HG03095 (cell line): ENCODE measurements around the gene MEIS2.
"Not testable (repeated sequence)": the region's sequence is repeated elsewhere in the genome, so short reads cannot be mapped to it uniquely, and the experiment has no call there.

Experiments
- ATAC-seq: cut with Tn5 transposase; IDR thresholded peaks from one replicate; pipeline ENCODE4 v1.9.1; 2021; ENCODE audit warnings: moderate library complexity; ENCODE audit not compliant: unreplicated experiment

MEIS2 gene

DNA sequence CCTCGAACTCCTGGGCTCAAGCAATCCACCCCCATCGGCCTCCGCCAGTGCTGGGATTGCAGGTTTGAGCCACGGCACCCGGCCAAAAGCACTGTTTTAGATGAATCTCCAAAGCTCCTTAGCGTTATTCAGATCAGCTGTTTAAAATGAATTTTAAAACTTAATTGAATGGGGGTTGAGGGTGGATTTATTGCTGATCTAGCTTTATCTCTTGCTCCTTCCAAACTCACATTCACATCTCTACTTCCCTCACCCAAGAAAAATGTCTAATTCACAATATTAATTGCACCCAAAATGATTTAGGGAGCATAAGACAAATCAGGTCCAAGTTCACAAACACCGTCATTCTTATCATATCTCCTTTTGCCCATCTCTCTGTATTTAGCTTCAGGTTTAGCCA lies 89.8 kb downstream of the MEIS2 start:
- no peak for ATAC-seq

DNA sequence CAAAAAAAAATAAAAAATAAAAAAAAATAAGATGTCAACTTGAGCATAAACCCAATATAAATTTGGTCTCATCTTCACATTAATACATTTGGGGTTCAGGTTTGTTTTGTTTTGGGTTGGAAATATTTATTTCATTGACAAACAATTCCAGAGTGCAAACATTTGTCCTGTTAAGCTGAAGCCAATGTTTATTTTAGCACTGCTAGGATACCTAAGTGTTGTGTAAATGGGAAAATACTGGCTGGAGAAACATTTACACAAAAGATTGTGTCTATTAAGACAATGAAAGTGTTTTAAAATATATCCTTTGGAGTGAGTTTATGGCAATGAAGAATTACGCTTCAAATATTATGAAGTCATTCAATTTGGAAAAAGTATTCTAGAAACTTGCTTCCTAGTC lies 91.1 kb downstream of the MEIS2 start:
- no peak for ATAC-seq

- no peak for ATAC-seq
Measured at GRCh38 chr15:37008205-37008604, 92.1 kb downstream of the MEIS2 start.

DNA sequence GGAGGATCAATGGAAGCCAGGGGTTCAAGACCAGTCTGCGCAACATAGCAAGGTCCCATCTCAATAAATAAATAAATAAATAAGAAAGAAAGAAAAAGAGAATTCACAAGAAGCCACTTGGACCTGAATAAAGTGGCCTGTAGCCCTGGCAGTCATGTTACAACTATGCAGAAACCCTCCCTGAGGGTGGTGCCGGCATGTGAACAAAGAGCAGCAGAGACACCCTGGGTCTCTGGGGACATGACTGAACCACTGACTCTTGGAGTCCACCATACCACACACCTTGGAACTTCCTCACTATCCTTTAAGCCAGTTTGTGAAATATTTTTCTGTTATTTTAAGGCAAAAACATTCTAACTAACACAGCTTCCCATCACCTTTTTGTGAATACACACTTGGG lies 93.0 kb downstream of the MEIS2 start:
- no peak for ATAC-seq

- ATAC-seq, result no peak
Measured at GRCh38 chr15:37004981-37005735, 95.2 kb downstream of the MEIS2 start.

- ATAC-seq, result no peak
Measured at GRCh38 chr15:37004373-37004869, 95.9 kb downstream of the MEIS2 start.

- no peak for ATAC-seq
Measured at GRCh38 chr15:37002041-37002672, 98.2 kb downstream of the MEIS2 start.

DNA sequence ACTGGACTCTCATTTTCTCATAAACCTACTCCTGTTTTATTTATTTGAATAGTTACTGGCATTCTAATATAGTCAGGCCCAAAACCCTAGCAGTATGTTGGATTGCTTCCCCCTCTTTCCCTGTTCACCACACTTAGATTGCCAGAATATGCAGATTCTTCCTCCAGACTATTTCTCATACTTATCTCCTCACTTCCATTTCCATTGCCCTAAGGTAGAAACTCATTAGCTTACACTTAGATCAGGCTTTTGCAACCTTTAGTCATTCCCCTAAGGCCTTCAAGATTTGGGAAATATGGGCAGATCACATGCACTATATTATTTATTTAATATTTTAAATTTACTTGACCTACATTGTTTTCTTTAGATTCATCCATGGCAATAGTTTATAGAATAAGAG lies 98.9 kb downstream of the MEIS2 start:
- ATAC-seq, result no peak

- ATAC-seq, result no peak
Measured at GRCh38 chr15:36999778-37000177, 100.6 kb downstream of the MEIS2 start.

DNA sequence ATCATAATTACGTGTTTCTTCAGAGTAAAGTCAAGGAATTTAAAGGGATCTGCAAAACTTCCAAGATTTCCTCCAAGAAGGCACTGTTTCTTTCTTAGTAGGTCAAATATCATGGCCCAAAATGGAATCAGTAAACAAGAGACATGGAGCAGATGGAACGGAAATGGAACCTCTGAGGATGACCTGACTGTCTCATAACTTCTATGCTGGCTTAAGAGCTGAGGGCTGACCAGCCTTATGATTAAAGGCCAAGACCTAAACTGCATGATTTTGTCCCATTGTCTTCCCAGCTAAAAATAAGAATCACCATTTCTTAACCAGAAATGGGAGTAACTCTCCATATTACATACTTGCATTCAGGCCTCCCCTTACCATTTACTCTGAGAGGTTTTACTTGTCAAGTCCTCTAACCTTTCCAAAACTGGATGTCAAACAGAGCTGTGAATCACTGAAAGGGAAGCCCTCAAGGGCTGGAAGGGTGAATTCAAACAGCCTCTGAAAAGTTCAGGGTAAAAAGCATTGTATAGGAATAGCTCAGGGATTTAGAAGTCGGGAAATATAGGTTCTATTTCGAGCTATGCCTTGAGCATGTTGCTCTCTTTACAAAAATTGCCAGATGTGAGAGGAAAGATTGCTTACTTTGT lies 103.7 kb downstream of the MEIS2 start:
- ATAC-seq, result no peak

- ATAC-seq, result no peak
Measured at GRCh38 chr15:36996121-36996520, 104.2 kb downstream of the MEIS2 start.

GRCh38 chr15:36994790-36995189 lies 105.6 kb downstream of the MEIS2 start:
- no peak for ATAC-seq

DNA sequence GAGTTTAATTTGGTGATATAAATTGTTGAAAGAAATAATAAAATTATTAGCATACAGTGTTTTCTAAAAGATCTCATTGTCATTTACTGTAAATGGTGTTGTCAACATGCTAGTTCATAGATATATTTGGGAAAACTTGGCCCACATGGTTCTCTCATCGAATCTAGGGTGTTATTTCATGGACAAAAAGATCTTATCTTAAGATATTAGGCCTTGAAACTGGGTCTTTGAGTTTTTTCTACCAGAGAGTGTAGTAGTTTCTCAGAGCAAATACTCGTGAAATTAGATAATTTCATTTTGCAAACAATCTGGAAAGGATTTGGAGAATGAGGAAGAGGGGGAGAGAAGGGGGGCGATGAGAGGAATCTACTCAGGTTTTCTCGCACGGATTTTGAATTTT lies 107.9 kb downstream of the MEIS2 start:
- ATAC-seq, result no peak

GRCh38 chr15:36988947-36989346 lies 111.4 kb downstream of the MEIS2 start:
- ATAC-seq, result no peak

DNA sequence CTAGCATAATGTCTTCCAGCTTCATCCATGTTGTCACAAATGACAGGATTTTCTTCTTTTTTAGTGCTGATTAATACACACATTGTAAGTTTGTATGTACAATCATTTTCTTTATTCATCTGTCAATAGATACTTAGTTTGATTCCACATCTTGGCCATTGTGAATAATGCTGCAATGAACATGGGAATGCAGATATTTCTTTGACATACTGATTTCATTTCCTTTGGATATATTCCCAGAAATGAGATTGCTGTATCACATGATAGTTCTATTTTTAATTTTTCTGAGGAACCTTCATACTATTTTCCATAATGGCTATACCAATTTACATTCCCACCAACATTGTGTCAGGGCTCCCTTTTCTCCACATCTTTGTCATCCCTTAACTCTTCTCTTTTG lies 117.9 kb downstream of the MEIS2 start:
- no peak for ATAC-seq

GRCh38 chr15:36980281-36980680 lies 120.1 kb downstream of the MEIS2 start:
- ATAC-seq, result not testable (repeated sequence)

GRCh38 chr15:36978625-36979024 lies 121.7 kb downstream of the MEIS2 start:
- ATAC-seq, result no peak

DNA sequence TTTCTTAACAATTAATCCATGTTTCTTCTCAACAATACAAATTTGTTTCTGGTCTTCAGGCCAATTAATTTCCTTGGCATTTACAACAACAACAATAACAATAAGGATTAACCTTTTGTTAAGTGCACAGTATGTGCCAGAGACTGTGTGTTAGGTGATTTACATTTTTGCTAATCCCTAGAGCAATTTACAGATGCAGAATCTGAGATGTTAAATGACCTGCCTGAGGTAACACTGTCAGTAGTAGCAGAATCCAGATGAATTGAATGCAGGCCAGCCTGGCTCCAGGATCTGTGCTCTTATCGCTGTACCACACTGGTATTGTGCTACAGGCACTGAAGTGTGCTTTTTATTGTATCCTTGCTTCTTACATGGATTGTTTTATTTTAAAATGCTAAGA lies 122.2 kb downstream of the MEIS2 start:
- no peak for ATAC-seq

DNA sequence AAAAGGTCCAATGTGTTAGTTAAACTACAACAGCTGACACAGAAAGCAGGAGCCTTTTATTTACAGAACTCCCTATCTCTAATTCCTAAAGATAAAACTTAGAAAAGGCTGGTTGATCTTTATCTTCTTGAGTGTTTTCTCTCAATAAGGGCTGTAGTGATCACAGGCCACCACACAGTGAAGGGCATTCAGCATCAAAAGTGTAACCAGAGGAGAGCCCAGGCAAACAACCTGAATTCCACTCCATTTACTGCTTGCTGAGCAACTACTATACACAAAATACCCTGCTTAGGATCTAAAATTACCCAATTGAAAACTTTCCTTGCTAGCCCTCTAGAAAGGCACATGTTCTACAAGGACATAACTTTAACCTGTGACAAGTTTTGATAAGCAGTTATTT lies 122.7 kb downstream of the MEIS2 start:
- ATAC-seq, result no peak

DNA sequence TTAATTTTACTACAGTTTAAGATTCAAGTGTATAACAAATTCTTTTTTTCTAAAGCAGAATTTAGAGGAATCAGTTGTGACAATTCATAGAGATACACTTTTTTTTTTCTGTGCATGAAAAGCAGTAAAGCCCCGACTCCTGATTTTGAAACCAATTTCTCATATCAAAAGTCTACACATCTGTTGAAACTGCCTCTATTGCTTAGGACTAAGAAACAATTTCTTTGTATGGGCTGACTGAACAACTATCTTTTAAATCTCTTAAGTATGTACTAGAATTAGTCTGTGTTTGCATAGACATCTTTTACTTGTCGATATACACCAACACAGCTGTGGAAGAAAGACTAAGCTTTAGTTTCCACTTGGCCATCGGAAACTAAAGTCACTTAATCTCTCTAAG lies 127.6 kb downstream of the MEIS2 start:
- no peak for ATAC-seq

DNA sequence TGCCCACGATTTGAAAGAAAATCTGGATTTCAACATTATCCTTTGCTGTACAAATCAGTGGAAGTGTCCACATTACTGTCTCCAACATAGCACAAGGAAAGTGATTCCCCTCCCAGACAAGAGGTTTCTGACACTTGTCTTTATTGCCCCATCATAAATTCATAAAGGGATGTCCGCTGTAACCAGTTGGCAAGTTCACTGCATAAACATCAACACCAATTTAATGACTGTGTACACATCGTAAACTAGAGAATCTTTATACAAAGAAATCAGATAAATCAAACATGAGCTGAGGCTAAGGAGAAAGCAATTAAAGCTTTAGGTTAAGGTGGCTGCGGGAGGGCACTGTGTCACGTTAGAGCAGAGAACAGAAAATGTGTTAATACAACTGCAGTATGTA lies 129.8 kb downstream of the MEIS2 start:
- no peak for ATAC-seq

DNA sequence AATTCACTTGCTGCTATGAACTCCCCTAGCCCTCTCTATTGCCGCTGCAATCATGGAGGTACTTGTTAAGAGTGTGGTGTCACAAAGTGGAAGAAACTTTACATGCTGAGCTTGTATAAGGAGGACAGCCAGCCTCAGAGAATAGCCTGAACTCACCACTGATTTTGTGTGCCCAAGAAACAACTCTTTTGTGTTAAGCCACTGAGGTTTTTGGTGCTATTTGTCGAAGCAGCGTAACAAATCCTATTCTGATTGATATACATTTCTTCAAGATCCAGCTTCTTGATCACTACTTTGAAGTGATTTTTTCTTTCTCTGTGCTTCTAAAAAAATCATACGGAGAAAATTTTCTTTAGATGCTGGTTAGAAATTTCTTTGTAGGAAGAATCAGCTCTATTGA lies 132.4 kb downstream of the MEIS2 start:
- ATAC-seq, result no peak
